Heart left ventricle (tissue), 13 donors: ENCODE measurements around the gene PNN.

ENCODE experiments used
- CTCF ChIP-seq, 12 donors: fragments of 200-600 bp; sonication (generic) in 4 of 12; IDR thresholded peaks; one replicate each; pipeline versions ENCODE4 v1.5.0 to v1.8.0; 2018 to 2022; ENCODE audit warnings: antibody characterized with exemption in 12 of 12, mild to moderate bottlenecking in 5 of 12
- POLR2A ChIP-seq, 2 donors: fragments of 450-650 bp; IDR thresholded peaks; one replicate each; pipeline ENCODE4 v1.6.1; 2017; ENCODE audit warnings: antibody characterized with exemption in 2 of 2, mild to moderate bottlenecking in 2 of 2, moderate library complexity in 2 of 2
- donor health status: ischemic (EF 13 %, LVEDD 7.1; RV severe dilation, severe dysfunction).
- donor health status: DM: no; HTN: yes; CAD: no.
- donor health status: DM: no; HTN: no; CAD: no.
- donor health status: ischemic (EF 25% LVEDD 6.9; RV normal size, moderate dysfunction).
- donor health status: ischemic (EF 25% LVEDD 5.7; RV mildly dilated, moderate dysfunction).
- donor health status: ischemic (EF 35%, LVEDD 5.7; RV mildly dilated, moderate dysfunction).
- donor health status: nonischemic (EF 11% LVEDD 7.7; RV severe dilation, severe dysfunction).
- donor health status: DM: yes; HTN: yes; CAD: no.
- donor health status: PGD.
- donor health status: ischemic (EF 29% LVEDD 5.4; RV normal size, mild dysfunction).
- donor health status: nonischemic (EF 23%, LVEDD 6.1; RV moderate dilation, normal function).

- TF ChIP-seq CTCF (IDR thresholded peaks at IDR 0.05) (no peak), POLR2A (IDR thresholded peaks at IDR 0.05) (no peak)
Measured at GRCh38 chr14:39175445-39176262, 600 bp downstream of the PNN start.
